D341Med (cell line): Measurements from ENCODE around the gene DFFB.
"Not testable (repeated sequence)": the region's sequence is repeated elsewhere in the genome, so short reads cannot be mapped to it uniquely, and the experiment has no call there.

Source experiments
- DNase-seq: peaks from one replicate; pipeline ENCODE4 v3.0.0; 2012; ENCODE audit warnings: low spot score

Gene DFFB

GRCh38 chr1:3910049-3910731 is 52.9 kb downstream of the DFFB start:
- no peak for DNase-seq

GRCh38 chr1:3910857-3911845 is 53.9 kb downstream of the DFFB start:
- DNase-seq = peak; percentile 91

- no peak for DNase-seq
These were observed 54.9 kb downstream of the DFFB start for GRCh38 chr1:3911981-3912808.

- DNase-seq = no peak
These were observed 55.8 kb downstream of the DFFB start for GRCh38 chr1:3912809-3913685.

GRCh38 chr1:3914331-3914851 is 57.1 kb downstream of the DFFB start:
- no peak for DNase-seq

GRCh38 chr1:3914911-3915310 is 57.6 kb downstream of the DFFB start:
- DNase-seq = no peak

- no peak for DNase-seq
These were observed 58.4 kb downstream of the DFFB start for GRCh38 chr1:3915551-3916121.

- no peak for DNase-seq
These were observed 60.5 kb downstream of the DFFB start for GRCh38 chr1:3917761-3918160.

GRCh38 chr1:3918359-3918758 is 61.1 kb downstream of the DFFB start:
- DNase-seq = not testable (repeated sequence)

GRCh38 chr1:3918966-3919611 is 61.8 kb downstream of the DFFB start:
- DNase-seq = no peak

- no peak for DNase-seq
These were observed 62.4 kb downstream of the DFFB start for GRCh38 chr1:3919706-3920105.

GRCh38 chr1:3921765-3922164 is 64.5 kb downstream of the DFFB start:
- no peak for DNase-seq

GRCh38 chr1:3922201-3922725 is 65.0 kb downstream of the DFFB start:
- DNase-seq = no peak

GRCh38 chr1:3922851-3923250 is 65.6 kb downstream of the DFFB start:
- no peak for DNase-seq

- peak; percentile 59 for DNase-seq
These were observed 66.3 kb downstream of the DFFB start for GRCh38 chr1:3923378-3924185.

- no peak for DNase-seq
These were observed 67.0 kb downstream of the DFFB start for GRCh38 chr1:3924186-3924824.

- no peak for DNase-seq
These were observed 67.5 kb downstream of the DFFB start for GRCh38 chr1:3924825-3925220.

GRCh38 chr1:3925256-3925655 is 68.0 kb downstream of the DFFB start:
- no peak for DNase-seq

- no peak for DNase-seq
These were observed 68.5 kb downstream of the DFFB start for GRCh38 chr1:3925762-3926161.
